Measurements from ENCODE around the gene STRN. TPM values are rescaled to one million over a fixed set of nuclear protein-coding genes. Genes with fewer than 3 reads are reported as not detected.
"Not testable (repeated sequence)": the region's sequence is repeated elsewhere in the genome, so short reads cannot be mapped to it uniquely, and the experiment has no call there.

Gene STRN
- total and polyA plus RNA-seq, 4 donors, result 3.7 to 35.9 (median 15.7) TPM

DNA sequence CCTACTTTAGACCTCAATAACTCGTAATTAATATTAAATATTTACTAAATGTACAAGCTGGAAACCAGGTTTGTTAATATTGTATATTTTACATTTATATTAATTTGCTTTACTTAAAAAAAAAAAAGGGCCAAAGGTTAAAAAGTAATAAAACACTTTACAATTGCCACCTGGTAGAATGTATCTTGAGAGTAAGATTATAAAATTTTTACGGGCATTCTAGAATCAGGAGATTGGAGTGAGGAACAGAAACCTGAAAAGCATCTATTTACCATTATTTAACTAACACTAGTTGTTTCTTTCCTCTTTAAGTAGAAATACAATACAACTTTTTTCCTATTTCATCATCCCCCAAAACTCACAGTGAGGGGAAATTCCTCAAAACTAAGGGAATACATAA lies 15.6 kb upstream of the STRN start:
- H3K9me3 ChIP-seq (ENCODE audit: control insufficient read depth in 4 of 4, insufficient read depth in 3 of 4, low read length in 3 of 4), result no peaks in the 10 kb centered on the region
- H3K9ac ChIP-seq (ENCODE audit: insufficient read depth in 1 of 2, low read length in 2 of 2), result no peak overlapping the region
- 95 to 97% methylated on average over 2 of the region's 2 CpGs for WGBS, 2 donors
- H3K4me3 ChIP-seq, result no peak overlapping the region
- no peaks in the 10 kb centered on the region for H3K4me1 ChIP-seq (ENCODE audit: control insufficient read depth in 5 of 5, insufficient read depth in 5 of 5, low read length in 5 of 5)
- no peak for DNase-seq
- H3K27ac ChIP-seq (ENCODE audit: low read depth in 1 of 2, low read length in 1 of 2), result no peak overlapping the region
- ATAC-seq (ENCODE audit: insufficient read depth, low FRiP score), result no peak
- TF ChIP-seq CTCF (IDR thresholded peaks at IDR 0.05; ENCODE audit: control extremely low read depth, extremely low read depth), result no peak
- peaks cover 6 to 11% (median 9%) of the 10 kb centered on the region in 4 donors for H3K36me3 ChIP-seq (ENCODE audit: control insufficient read depth in 4 of 4, insufficient read depth in 4 of 4, low read length in 4 of 4)
- no peaks in the 10 kb centered on the region for H3K27me3 ChIP-seq (ENCODE audit: control insufficient read depth in 3 of 3, insufficient read depth in 3 of 3, low read length in 2 of 3)

GRCh38 chr2:36979007-36979406 lies 12.7 kb upstream of the STRN start:
- not testable (repeated sequence) for ATAC-seq (ENCODE audit: insufficient read depth, low FRiP score); H3K27ac ChIP-seq (ENCODE audit: low read depth in 1 of 2, low read length in 1 of 2); H3K9ac ChIP-seq (ENCODE audit: insufficient read depth in 1 of 2, low read length in 2 of 2); H3K4me1 ChIP-seq (ENCODE audit: control insufficient read depth in 5 of 5, insufficient read depth in 5 of 5, low read length in 5 of 5); H3K4me3 ChIP-seq; DNase-seq; H3K9me3 ChIP-seq (ENCODE audit: control insufficient read depth in 4 of 4, insufficient read depth in 3 of 4, low read length in 3 of 4); H3K27me3 ChIP-seq (ENCODE audit: control insufficient read depth in 3 of 3, insufficient read depth in 3 of 3, low read length in 2 of 3)
- H3K36me3 ChIP-seq (ENCODE audit: control insufficient read depth in 4 of 4, insufficient read depth in 4 of 4, low read length in 4 of 4), result peaks cover 6 to 11% (median 6%) of the 10 kb centered on the region in 4 donors
- 96% methylated on average over 3 of the region's 3 CpGs for WGBS, 2 donors

- no peak for DNase-seq
- H3K36me3 ChIP-seq (ENCODE audit: control insufficient read depth in 4 of 4, insufficient read depth in 4 of 4, low read length in 4 of 4), result peaks cover 3 to 7% (median 6%) of the 10 kb centered on the region in 4 donors
- H3K27me3 ChIP-seq (ENCODE audit: control insufficient read depth in 3 of 3, insufficient read depth in 3 of 3, low read length in 2 of 3), result no peaks in the 10 kb centered on the region
- no peak for ATAC-seq (ENCODE audit: insufficient read depth, low FRiP score)
- no peak overlapping the region for H3K27ac ChIP-seq (ENCODE audit: low read depth in 1 of 2, low read length in 1 of 2)
- WGBS, 2 donors, result 93 to 96% methylated on average over 2 of the region's 2 CpGs
- H3K4me1 ChIP-seq (ENCODE audit: control insufficient read depth in 5 of 5, insufficient read depth in 5 of 5, low read length in 5 of 5), result peaks cover 0 to 2% (median 0%) of the 10 kb centered on the region in 5 donors
- no peak overlapping the region for H3K9ac ChIP-seq (ENCODE audit: insufficient read depth in 1 of 2, low read length in 2 of 2)
- no peaks in the 10 kb centered on the region for H3K9me3 ChIP-seq (ENCODE audit: control insufficient read depth in 4 of 4, insufficient read depth in 3 of 4, low read length in 3 of 4)
- no peak overlapping the region for H3K4me3 ChIP-seq
- TF ChIP-seq CTCF (IDR thresholded peaks at IDR 0.05; ENCODE audit: control extremely low read depth, extremely low read depth), result no peak
Observed at GRCh38 chr2:36976065-36976464, 9.7 kb upstream of the STRN start.

DNA sequence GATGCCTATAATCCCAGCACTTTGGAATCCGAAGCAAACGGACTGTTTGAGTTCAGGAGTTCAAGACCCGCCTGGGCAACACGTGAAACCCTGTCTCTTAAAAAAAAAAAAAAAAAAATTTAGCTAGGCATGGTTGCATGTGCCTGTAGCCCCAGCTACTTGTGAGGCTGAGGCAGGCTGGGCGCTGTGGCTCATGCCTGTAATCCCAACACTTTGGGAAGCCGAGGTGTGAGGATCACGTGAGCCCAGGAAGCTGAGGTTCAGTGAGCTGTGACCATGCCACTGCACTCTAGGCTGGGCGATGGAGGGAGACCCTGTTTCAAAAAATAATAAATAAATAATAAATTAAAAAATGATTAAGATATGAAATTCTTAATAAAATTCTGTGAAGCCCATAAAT lies 9.0 kb upstream of the STRN start:
- no peaks in the 10 kb centered on the region for H3K9me3 ChIP-seq (ENCODE audit: control insufficient read depth in 4 of 4, insufficient read depth in 3 of 4, low read length in 3 of 4)
- no peaks in the 10 kb centered on the region for H3K27me3 ChIP-seq (ENCODE audit: control insufficient read depth in 3 of 3, insufficient read depth in 3 of 3, low read length in 2 of 3)
- H3K27ac ChIP-seq (ENCODE audit: low read depth in 1 of 2, low read length in 1 of 2), result no peak overlapping the region
- no peak overlapping the region for H3K9ac ChIP-seq (ENCODE audit: insufficient read depth in 1 of 2, low read length in 2 of 2)
- ATAC-seq (ENCODE audit: insufficient read depth, low FRiP score) (no peak), DNase-seq (no peak)
- no peak for TF ChIP-seq CTCF (IDR thresholded peaks at IDR 0.05; ENCODE audit: control extremely low read depth, extremely low read depth)
- H3K36me3 ChIP-seq (ENCODE audit: control insufficient read depth in 4 of 4, insufficient read depth in 4 of 4, low read length in 4 of 4), result peaks cover 3 to 7% (median 6%) of the 10 kb centered on the region in 4 donors
- no peak overlapping the region for H3K4me3 ChIP-seq
- H3K4me1 ChIP-seq (ENCODE audit: control insufficient read depth in 5 of 5, insufficient read depth in 5 of 5, low read length in 5 of 5), result peaks cover 0 to 2% (median 0%) of the 10 kb centered on the region in 5 donors
- WGBS, 2 donors, result 95 to 97% methylated on average over 8 of the region's 8 CpGs

Measured in lung (tissue), 12 donors.